K562 (cell line): ENCODE measurements around the gene ATP5ME. TPM values are rescaled to one million over a fixed set of nuclear protein-coding genes. Genes with fewer than 3 reads are reported as not detected.
A peak's percentile ranks its signal among the peaks of the same experiment; 100 is the strongest.

Experiments
- ATAC-seq: fragments of 200-7000 bp; cut with Tn5 transposase; 3 replicates; pipeline ENCODE4 v1.9.1; 2020; ENCODE audit warnings: moderate library complexity
- BruUV-seq: library from RNA; stranded (reverse); fragments of 400-500 nt; replicated peaks from 2 replicates; lab custom pipeline; 2021; lab: Mats Ljungman, UMichigan
- CTCF ChIA-PET: fragments of 300-600 bp; formaldehyde crosslinking; extraction: SDS; loops from one replicate; lab custom pipeline; 2021; ENCODE audit warnings: low intra/inter-chr PET ratio; lab: Yijun Ruan, JAX
- POLR2A ChIA-PET: fragments of 300-600, 350-650 bp; sonication (Branson Sonifier 250); formaldehyde crosslinking; extraction: SDS; loops from one replicate; lab custom pipeline; 2021; ENCODE audit warnings: antibody characterized with exemption, inconsistent platforms; lab: Yijun Ruan, JAX
- DNase-seq, 4 experiments: peaks; one replicate each; pipeline versions ENCODE4 v3.0.0 to v3.0.0-alpha.2; 2011 to 2018; ENCODE audit warnings: low spot score in 3 of 4, mixed read lengths in 3 of 4; ENCODE audit errors: extremely low read depth in 1 of 4
- FAIRE-seq: peaks from 2 replicates; lab custom pipeline; 2011; peaks lifted over from hg19 to GRCh38; lab: Jason Lieb, UNC
- H2AFZ ChIP-seq: 2 replicates; pipeline ENCODE4 v1.6.0; 2011; ENCODE audit warnings: low read depth, low read length, control low read depth, inconsistent platforms
- H3K27ac ChIP-seq: fragments of 200-600 bp; 3 replicates; pipeline ENCODE4 v1.8.0; 2011; ENCODE audit warnings: low read depth, mild to moderate bottlenecking, control low read depth, inconsistent platforms, low read length, moderate library complexity, mixed read lengths; ENCODE audit errors: extremely low read depth
- H3K27me3 ChIP-seq, 2 experiments: fragments of 300-600 bp in 1 of 2; 2 replicates in 1 of 2; 3 replicates in 1 of 2; pipeline versions ENCODE4 v1.6.0 to v1.8.0; 2011; ENCODE audit warnings: inconsistent platforms in 2 of 2, low read length in 2 of 2, mild to moderate bottlenecking in 1 of 2, mixed read lengths in 1 of 2, moderate library complexity in 1 of 2; ENCODE audit not compliant: control insufficient read depth in 2 of 2, insufficient read depth in 2 of 2
- H3K36me3 ChIP-seq: fragments of 300-600 bp; 3 replicates; pipeline ENCODE4 v1.8.0; 2011; ENCODE audit warnings: mild to moderate bottlenecking, low read length, inconsistent platforms; ENCODE audit not compliant: control insufficient read depth, insufficient read depth
- H3K4me1 ChIP-seq, 2 experiments: fragments of 200-600 bp in 1 of 2; replicated peaks in 1 of 2; 2 replicates in 1 of 2; 3 replicates in 1 of 2; pipeline versions ENCODE4 v1.5.1 to v1.8.0; 2011; ENCODE audit warnings: inconsistent platforms in 2 of 2, low read length in 2 of 2, mild to moderate bottlenecking in 1 of 2, mixed read lengths in 1 of 2, moderate library complexity in 1 of 2; ENCODE audit not compliant: control insufficient read depth in 2 of 2, insufficient read depth in 2 of 2
- H3K4me2 ChIP-seq: 2 replicates; pipeline ENCODE4 v1.6.1; 2011; ENCODE audit warnings: low read length, control low read depth, inconsistent platforms, mixed read lengths; ENCODE audit not compliant: insufficient read depth
- H3K4me3 ChIP-seq: fragments of 200-600 bp; sonication (generic), shearing (Covaris generic); 2 replicates; pipeline ENCODE4 v1.5.1; 2016; ENCODE audit warnings: control low read depth, inconsistent platforms
- H3K79me2 ChIP-seq: fragments of 200-600 bp; 3 replicates; pipeline ENCODE4 v1.8.0; 2011; ENCODE audit warnings: low read length, inconsistent platforms; ENCODE audit not compliant: control insufficient read depth, insufficient read depth
- H3K9ac ChIP-seq, 2 experiments: 2 replicates each; pipeline versions ENCODE4 v1.6.0 to v1.6.1; 2011; ENCODE audit warnings: low read depth in 2 of 2, low read length in 2 of 2, control low read depth in 1 of 2, inconsistent platforms in 1 of 2, mild to moderate bottlenecking in 1 of 2, mixed read lengths in 1 of 2; ENCODE audit not compliant: insufficient read depth in 1 of 2
- H3K9me1 ChIP-seq: one replicate; pipeline ENCODE4 v1.6.0; 2011; ENCODE audit warnings: inconsistent platforms, mild to moderate bottlenecking, low read length, moderate library complexity; ENCODE audit not compliant: control insufficient read depth, insufficient read depth
- H3K9me3 ChIP-seq: replicated peaks from 2 replicates; pipeline ENCODE4 v1.5.1; 2011; ENCODE audit warnings: low read depth, low read length, inconsistent platforms; ENCODE audit not compliant: control insufficient read depth, insufficient read depth
- H4K20me1 ChIP-seq: replicated peaks from 2 replicates; pipeline ENCODE4 v1.6.1; 2011; ENCODE audit warnings: low read length, inconsistent platforms, mixed read lengths; ENCODE audit not compliant: control insufficient read depth, insufficient read depth
- HMGN3 ChIP-seq: IDR thresholded peaks from 2 replicates; pipeline ENCODE4 v1.6.1; 2011; ENCODE audit warnings: borderline replicate concordance, low read depth, mild to moderate bottlenecking, mixed read lengths, low read length; ENCODE audit not compliant: insufficient read length; ENCODE audit errors: extremely low read depth
- KDM5B ChIP-seq: fragments of 200-600 bp; sonication (generic); IDR thresholded peaks from 2 replicates; pipeline ENCODE4 v1.6.1; 2012; ENCODE audit warnings: low read depth, mild to moderate bottlenecking, moderate library complexity, low read length, control low read depth, inconsistent platforms; ENCODE audit not compliant: insufficient replicate concordance
- NFYB ChIP-seq: IDR thresholded peaks from 2 replicates; pipeline ENCODE4 v1.6.1; 2011; ENCODE audit warnings: mild to moderate bottlenecking, moderate library complexity; ENCODE audit not compliant: insufficient read length; ENCODE audit errors: extremely low read depth
- POLR2G ChIP-seq: fragments of 200-400 bp; formaldehyde crosslinking; IDR thresholded peaks from 2 replicates; pipeline ENCODE4 v1.6.1; 2017; ENCODE audit warnings: low read depth, mild to moderate bottlenecking, antibody characterized with exemption, low read length, moderate library complexity
- SMAD1 ChIP-seq: fragments of 150-350 bp; IDR thresholded peaks from 2 replicates; pipeline ENCODE4 v1.6.1; 2014; ENCODE audit warnings: low read length, low read depth; ENCODE audit not compliant: partially characterized antibody
- WGBS: fragments of 100-300 bp; shearing (Covaris generic); methylation state at CpG from one replicate; pipeline ENCODE4 v1.1.6; 2016; ENCODE audit warnings: low coverage, mixed read lengths; ENCODE audit not compliant: insufficient coverage; ENCODE audit errors: missing lambda C conversion rate; 5-methylcytosine and 5-hydroxymethylcytosine counted together
- in situ Hi-C: fragments of 300-500 bp; cut with MboI; formaldehyde crosslinking; loops from 4 replicates; pipeline ENCODE4 v1.15.0; 2018; ENCODE audit warnings: inconsistent platforms, mixed read lengths
- intact Hi-C: fragments of 100-400 bp; cut with micrococcal nuclease; formaldehyde crosslinking; loops from 2 replicates; pipeline ENCODE4 v1.14.2; 2022
- polyA plus RNA-seq, 8 experiments: library from polyadenylated mRNA; depleted of rRNA in 4 of 8; stranded (reverse) in 5 of 8; unstranded in 3 of 8; fragments of >200 nt; fragmentation: Nextera tagmentation in 2 of 8; fragmentation: Illumina TruSeq in 1 of 8; extraction: Ambion mirVana in 2 of 8; extraction: Trizol in 1 of 8; gene quantifications; 2 replicates each; pipeline versions ENCODE4 v1.2.1 to v1.2.3, GENCODE V29; 2011 to 2014; ENCODE audit warnings: inconsistent platforms in 1 of 8, missing spikeins in 1 of 8
- total RNA-seq, 7 experiments: library from RNA; depleted of rRNA in 6 of 7; stranded (reverse); fragments of >200 nt in 6 of 7; fragmentation: Illumina TruSeq in 2 of 7; extraction: Trizol in 2 of 7; gene quantifications; 2 replicates each; pipeline versions ENCODE4 v1.2.1 to v1.2.3, GENCODE V29; 2011 to 2021; ENCODE audit warnings: low replicate concordance in 1 of 7
- TF ChIP-seq, protein P1 (sequence below), 3 experiments: fragments of 200-800 bp in 1 of 3; sonication (Bioruptor generic) in 1 of 3; sonication (generic) in 1 of 3; formaldehyde crosslinking in 1 of 3; IDR thresholded peaks; 2 replicates each; pipeline versions ENCODE4 v1.6.1 to v1.8.0; 2016 to 2022; ENCODE audit warnings: mild to moderate bottlenecking in 2 of 3, missing compliant biosample characterization in 2 of 3, missing genetic modification characterization in 2 of 3, missing genetic modification reagents in 1 of 3

ATP5ME gene
- total and polyA plus RNA-seq, 9 of the 15 experiments (the other 6 are each of a cell fraction or from before 2014, with no cell fraction given), result 509 to 2,480 (median 887) TPM

DNA sequence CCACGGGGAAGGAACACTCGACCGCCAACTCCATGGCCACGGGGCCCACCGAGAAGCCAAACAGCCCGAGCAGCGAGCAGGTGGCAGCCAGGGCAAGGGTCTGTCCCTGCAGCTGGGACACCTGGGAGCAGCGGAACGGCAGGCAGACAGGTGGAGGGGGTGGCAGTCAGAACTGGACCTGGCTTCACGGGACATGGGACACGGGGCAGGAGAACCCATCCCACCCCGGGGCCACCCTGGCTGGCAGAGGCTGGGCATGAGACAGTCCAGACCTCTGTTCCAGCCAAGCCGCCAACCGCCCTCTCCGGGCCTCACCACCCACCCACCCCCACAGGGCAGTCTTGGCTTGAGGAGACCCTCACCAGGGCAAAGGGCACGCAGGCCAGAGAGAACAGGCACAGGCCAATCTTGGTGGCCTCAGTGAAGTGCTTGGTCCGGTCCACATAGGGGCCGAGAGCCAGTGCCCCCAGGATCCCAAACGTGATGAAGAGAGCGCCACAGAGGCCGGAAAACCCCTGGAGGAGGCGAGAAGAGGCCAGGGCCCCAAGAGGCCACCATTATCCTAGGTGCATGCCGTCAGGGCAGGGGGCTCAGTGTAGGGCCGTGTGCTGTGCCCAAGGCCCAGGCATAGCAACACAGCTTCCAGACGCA is 9.3 kb upstream of the ATP5ME start:
- H3K4me2 ChIP-seq, result no peak overlapping the region
- FAIRE-seq (no peak), DNase-seq (no peak), ATAC-seq (no peak)
- peaks cover 7% of the 10 kb centered on the region; the same call in 2 of the 3 replicates for H3K79me2 ChIP-seq
- CTCF ChIA-PET, result no interaction called here
- H3K9me1 ChIP-seq, result no peaks in the 10 kb centered on the region
- H3K27me3 ChIP-seq, result no peaks in the 10 kb centered on the region
- no peaks in the 10 kb centered on the region for H3K9me3 ChIP-seq
- 67% methylated on average over 24 of the region's 25 CpGs for WGBS
- H3K36me3 ChIP-seq, result no peaks in the 10 kb centered on the region
- H2AFZ ChIP-seq, result no peak overlapping the region
- H3K9ac ChIP-seq, result peak overlapping the region in 1 of 2 experiments; percentile 70; a peak in 1 of 4 replicates
- TF ChIP-seq POLR2G (peak; percentile 40), SMAD1 (no peak), KDM5B (peak; percentile 5), NFYB (no peak), HMGN3 (peak; percentile 18)
- TF ChIP-seq, protein P1, sequence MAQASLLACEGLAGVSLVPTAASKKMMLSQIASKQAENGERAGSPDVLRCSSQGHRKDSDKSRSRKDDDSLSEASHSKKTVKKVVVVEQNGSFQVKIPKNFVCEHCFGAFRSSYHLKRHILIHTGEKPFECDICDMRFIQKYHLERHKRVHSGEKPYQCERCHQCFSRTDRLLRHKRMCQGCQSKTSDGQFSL (CRISPR knock-in tag; IDR thresholded peaks at IDR 0.05), result 0 out of 2 replicates have a peak, but pooled peaks have one; percentile 21
- TF ChIP-seq, protein P1 (tag; IDR thresholded peaks at IDR 0.05), result no peak
- POLR2A ChIA-PET, result interaction anchor here (0.5 to 0.7 kb wide), 4 partner anchors 9 to 439 kb away, joined by 3 to 4 read pairs (median 4); partner anchors contain the start of genes ATP5ME and MYL5
- H3K4me1 ChIP-seq, result peaks cover 25 to 94% of the 10 kb centered on the region in 2 experiments
- no peak overlapping the region for H3K27ac ChIP-seq
- no TSS peak for BruUV-seq
- in situ Hi-C loops, result no loop called here
- 0 out of 2 replicates have a peak, but pooled peaks cover 4% of the 10 kb centered on the region for H4K20me1 ChIP-seq
- intact Hi-C loops, result loop anchor here (5.0 to 10.0 kb wide), 3 partner anchors 51 to 301 kb away; partner anchors contain the start of gene IDUA
- no peak overlapping the region for H3K4me3 ChIP-seq
